ENCODE data around the gene CYP2A13.
"Not testable (repeated sequence)": the region's sequence is repeated elsewhere in the genome, so short reads cannot be mapped to it uniquely, and the experiment has no call there.

CYP2A13 gene

GRCh38 chr19:41120929-41121911 lies 33.0 kb downstream of the CYP2A13 start:
- DNase-seq, result peak; percentile 64

GRCh38 chr19:41122846-41123245 lies 34.6 kb downstream of the CYP2A13 start:
- not testable (repeated sequence) for DNase-seq

- no peak for DNase-seq
Observed at GRCh38 chr19:41123716-41124294, 35.6 kb downstream of the CYP2A13 start.

- DNase-seq, result peak; percentile 54
Observed at GRCh38 chr19:41126765-41127203, 38.5 kb downstream of the CYP2A13 start.

- DNase-seq, result not testable (repeated sequence)
Observed at GRCh38 chr19:41127362-41127761, 39.1 kb downstream of the CYP2A13 start.

- DNase-seq, result peak; percentile 73
Observed at GRCh38 chr19:41127801-41128300, 39.6 kb downstream of the CYP2A13 start.

- DNase-seq, result no peak
Observed at GRCh38 chr19:41128692-41129091, 40.4 kb downstream of the CYP2A13 start.

- no peak for DNase-seq
Observed at GRCh38 chr19:41131186-41131585, 42.9 kb downstream of the CYP2A13 start.

- no peak for DNase-seq
Observed at GRCh38 chr19:41133260-41133659, 45.0 kb downstream of the CYP2A13 start.

- no peak for DNase-seq
Observed at GRCh38 chr19:41134616-41135015, 46.4 kb downstream of the CYP2A13 start.

GRCh38 chr19:41135390-41136384 lies 47.4 kb downstream of the CYP2A13 start:
- DNase-seq, result peak; percentile 35

- DNase-seq, result no peak
Observed at GRCh38 chr19:41136636-41137455, 48.6 kb downstream of the CYP2A13 start.

GRCh38 chr19:41144403-41144802 lies 56.2 kb downstream of the CYP2A13 start:
- DNase-seq, result peak; percentile 82
